EH (cell line): ENCODE measurements around the gene USP47.

ENCODE experiments used
- DNase-seq: peaks from one replicate; pipeline ENCODE4 v3.0.0-alpha.2; 2015; ENCODE audit warnings: low read depth

USP47 gene

DNA sequence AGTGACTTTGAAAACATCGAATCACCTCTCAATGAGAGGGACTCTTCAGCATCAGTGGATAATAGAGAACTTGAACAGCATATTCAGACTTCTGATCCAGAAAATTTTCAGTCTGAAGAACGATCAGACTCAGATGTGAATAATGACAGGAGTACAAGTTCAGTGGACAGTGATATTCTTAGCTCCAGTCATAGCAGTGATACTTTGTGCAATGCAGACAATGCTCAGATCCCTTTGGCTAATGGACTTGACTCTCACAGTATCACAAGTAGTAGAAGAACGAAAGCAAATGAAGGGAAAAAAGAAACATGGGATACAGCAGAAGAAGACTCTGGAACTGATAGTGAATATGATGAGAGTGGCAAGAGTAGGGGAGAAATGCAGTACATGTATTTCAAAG lies 100.9 kb downstream of the USP47 start:
- no peak for DNase-seq

DNA sequence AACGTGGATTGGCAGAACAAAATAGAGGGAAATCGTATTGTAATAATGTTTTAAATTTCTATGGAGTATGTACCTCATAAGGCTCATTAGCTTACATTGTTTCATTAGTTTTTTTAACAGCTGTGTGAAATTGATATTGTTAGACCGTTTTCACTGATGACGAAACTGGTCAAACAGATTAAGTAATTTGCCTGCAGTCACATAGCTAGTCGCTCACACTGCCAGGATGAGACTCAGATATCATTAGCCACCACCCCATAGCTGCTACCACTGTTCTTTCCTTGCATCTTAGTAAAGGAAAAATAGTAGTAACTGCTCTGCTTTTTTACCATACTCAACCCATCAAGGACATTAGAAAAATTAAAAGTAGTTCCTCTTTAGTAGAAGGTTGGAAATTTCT lies 102.7 kb downstream of the USP47 start:
- no peak for DNase-seq

DNA sequence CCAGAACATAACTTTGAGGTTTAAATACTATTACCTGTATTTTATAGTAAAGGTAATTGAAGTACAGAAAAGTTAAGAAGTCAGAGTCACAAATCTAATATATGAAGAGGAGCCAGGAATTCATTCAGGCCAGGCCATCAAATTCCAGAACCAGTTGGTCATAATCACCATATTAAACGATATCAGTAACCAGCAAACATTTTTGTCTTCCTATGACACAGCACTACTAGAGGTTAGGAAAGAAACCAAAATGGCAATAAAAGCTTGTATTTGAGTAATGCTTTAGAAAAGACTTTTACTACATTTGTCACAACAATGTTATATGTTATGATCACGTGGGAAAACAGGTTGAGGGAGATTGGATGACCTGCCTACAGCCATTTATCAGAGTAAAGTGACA lies 104.4 kb downstream of the USP47 start:
- peak; percentile 87 for DNase-seq

DNA sequence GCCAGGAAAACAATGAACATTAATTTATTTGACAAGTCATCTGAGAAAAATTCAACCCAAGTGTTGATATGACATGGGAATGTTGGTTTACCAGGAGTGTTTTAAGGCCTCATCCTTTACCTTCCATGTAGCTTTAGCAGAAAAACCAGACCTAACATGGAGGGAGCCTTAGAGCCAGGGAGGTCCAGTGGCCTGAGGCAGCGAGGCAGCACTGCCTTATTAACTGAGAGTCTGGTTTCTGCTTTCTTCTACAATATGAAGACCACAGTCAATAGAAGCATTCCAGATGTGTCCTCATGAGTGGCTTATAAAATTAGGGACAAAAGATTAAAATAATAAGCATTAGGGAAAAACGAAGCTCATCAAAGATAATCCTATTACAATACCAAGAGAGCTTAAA lies 105.1 kb downstream of the USP47 start:
- DNase-seq = peak; percentile 40

- DNase-seq = no peak
These were observed 106.1 kb downstream of the USP47 start for GRCh38 chr11:11947825-11948224.

DNA sequence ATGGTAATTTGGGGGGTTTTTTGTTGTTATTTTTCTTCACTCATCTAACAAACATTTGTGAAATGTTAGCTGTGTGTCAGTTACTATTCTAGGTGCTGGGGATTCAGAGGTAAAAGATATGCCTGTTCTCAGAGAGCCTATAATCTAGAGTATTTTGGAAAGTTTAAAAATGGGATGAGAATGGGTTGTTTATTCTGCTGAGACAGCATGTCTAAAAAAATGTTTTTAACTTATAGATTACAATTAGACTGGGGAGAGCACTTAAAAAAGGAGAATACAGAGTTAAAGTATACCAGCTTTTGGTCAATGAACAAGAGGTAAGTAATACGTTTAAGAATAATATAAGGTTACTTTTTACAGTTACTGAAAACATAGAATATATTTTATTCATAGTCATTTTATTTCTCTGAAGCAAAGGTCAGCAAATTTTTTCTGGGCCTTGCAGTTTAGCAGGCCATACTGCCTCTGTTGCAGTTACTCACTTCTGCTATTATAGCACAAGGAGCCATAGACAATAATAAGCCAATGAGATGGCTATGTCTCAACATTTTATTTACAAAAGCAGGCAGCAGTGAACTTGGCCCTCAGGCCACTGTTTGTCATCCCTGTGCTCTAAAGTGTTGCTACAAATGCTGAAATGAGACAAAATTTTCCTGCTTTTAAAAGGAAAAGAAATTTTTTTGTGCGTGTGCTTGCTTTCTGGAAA lies 106.6 kb downstream of the USP47 start:
- no peak for DNase-seq

- no peak for DNase-seq
These were observed 107.7 kb downstream of the USP47 start for GRCh38 chr11:11949482-11949881.

GRCh38 chr11:11952036-11952435 lies 110.3 kb downstream of the USP47 start:
- DNase-seq = no peak

DNA sequence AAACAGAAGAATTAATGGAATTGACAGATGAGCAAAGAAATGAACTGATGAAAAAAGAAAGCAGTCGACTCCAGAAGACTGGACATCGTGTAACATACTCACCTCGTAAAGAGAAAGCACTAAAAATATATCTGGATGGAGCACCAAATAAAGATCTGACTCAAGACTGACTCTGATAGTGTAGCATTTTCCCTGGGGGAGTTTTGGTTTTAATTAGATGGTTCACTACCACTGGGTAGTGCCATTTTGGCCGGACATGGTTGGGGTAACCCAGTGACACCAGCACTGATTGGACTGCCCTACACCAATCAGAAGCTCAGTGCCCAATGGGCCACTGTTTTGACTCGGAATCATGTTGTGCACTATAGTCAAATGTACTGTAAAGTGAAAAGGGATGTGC lies 114.2 kb downstream of the USP47 start:
- peak; percentile 44 for DNase-seq

- DNase-seq = no peak
These were observed 116.8 kb downstream of the USP47 start for GRCh38 chr11:11958403-11959231.

- no peak for DNase-seq
These were observed 117.8 kb downstream of the USP47 start for GRCh38 chr11:11959601-11960000.

DNA sequence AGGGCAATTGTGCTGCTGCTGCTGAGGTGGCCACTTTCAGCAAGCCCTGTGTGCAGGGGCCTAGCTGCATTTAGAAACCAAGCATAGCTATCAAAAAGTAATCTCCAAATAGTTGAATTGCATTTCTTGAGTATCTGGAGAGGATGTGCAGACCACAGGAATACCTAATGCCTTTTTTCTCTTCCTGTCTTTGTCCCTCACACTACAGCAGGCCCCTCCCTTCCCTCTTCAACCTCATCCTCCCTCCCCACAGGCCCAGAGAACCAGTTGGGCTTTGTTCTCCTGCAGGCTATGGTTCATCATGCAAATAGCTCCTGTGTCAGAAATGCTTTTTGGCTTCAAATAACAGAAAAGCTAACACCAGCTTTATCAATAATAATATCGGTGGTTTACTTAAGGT lies 118.9 kb downstream of the USP47 start:
- DNase-seq = peak; percentile 48

GRCh38 chr11:11961399-11962028 lies 119.7 kb downstream of the USP47 start:
- no peak for DNase-seq

DNA sequence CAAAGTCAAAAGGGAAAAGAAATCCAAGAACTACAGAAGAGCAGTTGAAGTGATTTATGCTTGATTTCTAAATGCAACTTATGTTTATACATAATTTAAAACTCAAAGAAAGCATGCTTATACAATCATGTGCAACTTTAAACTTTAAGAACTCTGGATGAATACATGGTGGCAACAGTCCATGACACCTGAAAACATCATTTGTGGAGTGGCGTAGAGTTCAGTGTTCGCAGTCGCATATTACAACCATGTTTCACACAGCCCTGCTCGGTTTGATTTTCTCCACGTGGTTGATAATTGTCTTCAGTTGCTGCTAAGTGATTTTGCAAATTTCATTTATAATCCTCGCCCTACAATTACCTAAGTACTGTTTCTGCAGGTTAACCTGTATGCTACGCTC lies 121.3 kb downstream of the USP47 start:
- DNase-seq = no peak

DNA sequence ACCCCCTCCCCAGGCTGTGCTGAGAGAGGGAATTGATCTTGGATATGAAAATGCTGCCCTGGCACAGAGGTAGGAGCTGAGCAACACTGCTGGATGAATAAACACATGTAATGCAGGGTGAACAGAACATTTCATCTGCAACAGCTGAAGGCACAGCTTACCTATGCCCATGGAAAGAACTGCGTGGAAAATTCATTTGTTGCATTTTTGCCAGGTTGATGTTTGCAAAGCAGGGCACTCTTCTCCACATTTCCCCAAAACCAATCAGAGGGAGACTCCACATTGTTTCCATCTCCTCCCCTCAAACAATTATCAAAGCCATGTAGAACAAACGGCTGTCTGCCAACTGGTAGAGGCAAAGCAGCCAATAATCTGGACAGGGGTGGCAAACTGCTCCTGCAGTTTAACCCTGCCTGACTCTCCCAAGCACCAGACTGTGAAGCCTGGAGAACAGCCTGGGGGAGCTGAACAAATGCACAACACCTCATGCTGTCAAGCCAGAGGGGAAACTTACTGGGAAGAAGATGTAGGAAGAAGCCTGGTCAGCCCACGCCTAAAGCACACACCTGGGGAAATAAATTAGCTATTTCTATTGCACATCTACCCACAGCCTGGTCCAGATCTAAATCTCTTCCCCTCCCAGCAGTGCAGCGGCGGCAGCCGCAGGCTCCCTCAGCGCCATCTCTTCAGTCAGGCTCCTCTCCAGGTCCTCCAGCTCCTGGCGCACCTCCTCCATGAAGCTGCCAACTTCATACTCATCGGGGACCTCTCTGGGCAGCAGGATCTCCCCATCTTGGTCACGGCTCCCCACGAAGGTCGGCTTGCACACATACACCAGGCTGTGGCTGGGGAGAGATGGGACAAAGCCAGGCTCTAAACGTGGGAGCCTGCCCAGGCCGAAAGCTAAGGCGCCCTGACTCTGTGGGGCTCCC lies 122.3 kb downstream of the USP47 start:
- DNase-seq = no peak

DNA sequence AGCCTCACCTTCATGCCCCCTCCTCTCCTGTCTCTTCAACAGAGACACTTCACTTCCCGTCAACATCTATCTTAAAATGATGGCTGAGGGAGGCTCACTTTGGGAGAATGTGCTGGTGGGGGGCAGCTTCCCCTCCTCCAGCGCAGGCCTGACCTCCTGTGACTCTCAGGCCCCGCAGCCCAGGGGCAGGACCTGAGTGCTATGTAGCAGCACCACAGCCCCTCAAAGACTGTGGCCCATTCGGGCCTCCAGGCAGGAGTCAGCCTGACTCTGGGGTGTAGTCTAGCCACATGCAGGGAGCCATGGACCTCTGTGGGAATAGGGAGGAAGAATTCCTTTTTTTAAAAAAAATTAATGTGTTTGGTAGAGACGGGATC lies 123.0 kb downstream of the USP47 start:
- no peak for DNase-seq

GRCh38 chr11:11965192-11965591 lies 123.4 kb downstream of the USP47 start:
- DNase-seq = no peak

GRCh38 chr11:11965656-11966353 lies 124.0 kb downstream of the USP47 start:
- no peak for DNase-seq

DNA sequence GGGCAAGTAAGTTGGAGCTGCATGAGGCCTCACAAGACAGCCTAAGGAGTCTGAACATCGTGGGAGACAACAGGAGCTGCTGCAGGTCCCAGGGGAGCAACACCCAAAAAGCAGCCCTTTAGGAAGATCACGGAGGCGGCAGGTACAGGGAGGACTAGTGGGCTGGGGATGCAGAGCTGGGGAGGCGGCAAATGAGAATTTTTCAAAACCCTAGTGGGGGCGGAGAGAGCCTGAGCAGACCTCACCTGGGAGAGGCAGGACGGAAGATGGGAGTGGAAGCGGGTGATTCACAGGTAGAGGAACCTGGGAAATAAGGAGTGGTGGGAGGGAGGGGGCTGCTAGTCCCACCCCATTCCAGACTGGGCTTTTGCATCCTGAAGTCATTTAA lies 124.6 kb downstream of the USP47 start:
- DNase-seq = no peak

DNA sequence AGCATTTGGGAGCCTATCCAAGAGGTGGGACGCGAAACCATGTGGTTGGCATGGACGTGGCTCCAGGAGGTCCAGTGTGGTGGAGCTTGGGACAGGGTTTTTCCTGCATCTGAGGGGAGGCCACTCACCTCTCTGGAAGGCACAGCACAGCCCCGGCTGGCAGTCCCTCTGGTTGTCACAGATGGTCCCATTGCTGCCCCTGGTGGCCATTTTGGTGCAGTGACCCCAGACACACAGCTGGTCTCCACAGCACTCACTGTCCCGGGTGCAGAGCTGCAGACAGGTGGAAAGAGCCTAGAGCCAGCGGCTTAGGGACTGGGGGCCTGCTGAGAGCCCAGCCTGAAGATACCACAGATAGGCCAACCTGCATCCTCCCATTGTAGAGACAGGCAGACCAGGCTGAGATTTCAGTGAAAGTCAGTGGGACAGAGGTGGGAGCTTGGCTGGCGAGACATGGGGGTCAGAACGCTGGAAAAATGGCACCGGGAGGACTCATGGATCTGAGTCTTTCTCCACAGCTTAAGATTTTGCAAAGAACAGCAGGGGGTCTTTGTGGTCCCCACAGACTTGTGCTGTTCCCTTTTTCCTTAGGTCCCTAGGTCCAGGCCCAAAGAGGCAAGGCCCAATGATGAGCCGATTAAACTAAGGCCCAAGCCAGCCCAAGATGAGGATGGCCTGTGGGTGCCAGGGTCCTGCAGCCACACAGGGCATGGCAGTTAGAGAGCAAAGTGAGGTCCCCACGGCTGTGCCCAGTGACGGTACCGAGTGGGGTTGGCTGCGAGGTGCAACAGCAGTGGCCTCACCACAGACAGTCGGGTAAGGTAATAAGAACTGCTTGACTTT lies 125.3 kb downstream of the USP47 start:
- peak; percentile 70 for DNase-seq
